ENCODE measurements around the gene HMCN1.

The HMCN1 gene

DNA sequence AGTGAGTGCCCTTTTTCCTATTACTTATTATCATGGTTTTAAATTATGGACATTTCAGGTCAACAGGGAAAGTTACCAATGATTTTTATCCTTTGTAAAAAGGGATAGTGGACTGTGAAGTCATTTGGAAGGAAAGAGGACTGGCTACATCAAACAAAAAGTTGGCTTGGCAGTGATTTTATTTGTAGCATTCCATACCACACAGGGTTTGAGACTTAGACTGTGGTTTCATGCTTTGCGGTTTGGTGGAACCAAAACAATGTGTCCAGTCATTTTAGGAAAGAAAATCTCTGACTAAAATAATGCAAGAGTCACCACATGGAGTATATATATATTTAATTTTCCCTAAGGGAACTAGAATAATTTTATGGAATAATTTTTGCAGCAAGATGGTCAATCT is 239.5 kb downstream of the HMCN1 start:
- no peak for DNase-seq

DNA sequence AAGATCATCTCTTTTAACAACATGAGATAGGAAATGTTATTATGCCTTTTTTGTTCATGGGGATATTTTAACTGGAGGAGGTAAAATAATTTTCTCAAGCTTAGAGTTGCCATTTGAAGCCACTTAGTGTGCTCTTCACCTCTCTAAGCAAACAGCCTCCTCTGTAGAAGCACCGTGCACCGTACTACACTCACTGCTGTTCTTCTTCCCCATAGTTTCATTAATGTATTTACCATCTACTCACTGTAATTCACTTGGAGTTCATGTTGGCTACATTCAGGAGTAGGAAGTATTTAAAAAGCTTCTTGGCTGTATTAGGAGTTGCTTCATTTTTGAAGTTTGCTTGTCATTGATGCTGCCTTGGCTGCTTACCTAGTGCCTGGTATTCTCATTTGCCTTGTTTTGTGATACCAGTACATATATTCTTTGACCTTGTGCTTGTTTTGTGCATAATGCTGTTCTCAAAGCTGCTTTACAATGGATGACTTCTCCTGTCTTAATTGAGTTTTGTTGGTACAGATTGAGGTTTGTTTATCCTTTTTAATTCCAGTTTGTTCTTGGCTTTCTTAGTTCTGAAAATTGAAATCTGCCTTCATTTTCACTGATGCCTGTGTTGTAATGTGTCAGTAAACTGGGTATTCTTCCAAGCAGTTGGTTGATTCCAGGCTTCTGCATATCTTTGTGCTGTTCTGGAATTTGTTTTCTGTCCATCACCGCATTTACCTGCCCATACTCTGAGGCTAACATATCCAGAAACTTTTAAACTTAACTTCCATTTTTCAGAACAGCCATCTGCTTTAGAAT is 240.4 kb downstream of the HMCN1 start:
- no peak for DNase-seq

GRCh38 chr1:185980891-185981290 is 246.7 kb downstream of the HMCN1 start:
- no peak for DNase-seq

DNA sequence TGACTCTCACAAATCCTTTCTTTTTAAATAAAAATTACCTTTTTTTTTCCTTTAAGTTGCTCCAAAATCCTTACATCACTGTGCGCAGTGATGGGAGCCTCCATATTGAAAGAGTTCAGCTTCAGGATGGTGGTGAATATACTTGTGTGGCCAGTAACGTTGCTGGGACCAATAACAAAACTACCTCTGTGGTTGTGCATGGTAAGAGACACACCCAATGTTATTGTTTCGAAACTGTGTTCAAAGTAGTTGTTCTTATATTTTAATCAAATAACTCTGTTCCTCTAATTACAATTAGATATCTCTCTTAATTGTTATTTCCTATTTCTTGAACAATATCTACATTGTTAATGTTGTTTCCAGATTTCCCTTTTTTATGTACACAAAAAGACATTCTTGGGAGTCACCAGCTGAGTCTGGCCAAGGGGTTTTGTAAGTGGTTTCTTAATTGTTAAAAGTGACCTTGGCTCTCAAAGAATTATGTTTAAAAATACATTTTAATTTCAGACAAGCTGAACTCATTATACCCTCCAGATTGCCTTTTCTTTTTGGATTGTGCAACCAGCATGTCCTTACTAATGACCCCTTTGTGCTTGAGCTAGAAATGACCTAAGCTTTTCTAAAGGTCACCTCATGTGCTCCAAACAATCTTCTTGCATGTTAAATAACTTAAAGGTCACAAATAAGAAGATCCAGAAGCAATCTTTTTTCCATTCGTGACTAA is 250.1 kb downstream of the HMCN1 start:
- no peak for DNase-seq

DNA sequence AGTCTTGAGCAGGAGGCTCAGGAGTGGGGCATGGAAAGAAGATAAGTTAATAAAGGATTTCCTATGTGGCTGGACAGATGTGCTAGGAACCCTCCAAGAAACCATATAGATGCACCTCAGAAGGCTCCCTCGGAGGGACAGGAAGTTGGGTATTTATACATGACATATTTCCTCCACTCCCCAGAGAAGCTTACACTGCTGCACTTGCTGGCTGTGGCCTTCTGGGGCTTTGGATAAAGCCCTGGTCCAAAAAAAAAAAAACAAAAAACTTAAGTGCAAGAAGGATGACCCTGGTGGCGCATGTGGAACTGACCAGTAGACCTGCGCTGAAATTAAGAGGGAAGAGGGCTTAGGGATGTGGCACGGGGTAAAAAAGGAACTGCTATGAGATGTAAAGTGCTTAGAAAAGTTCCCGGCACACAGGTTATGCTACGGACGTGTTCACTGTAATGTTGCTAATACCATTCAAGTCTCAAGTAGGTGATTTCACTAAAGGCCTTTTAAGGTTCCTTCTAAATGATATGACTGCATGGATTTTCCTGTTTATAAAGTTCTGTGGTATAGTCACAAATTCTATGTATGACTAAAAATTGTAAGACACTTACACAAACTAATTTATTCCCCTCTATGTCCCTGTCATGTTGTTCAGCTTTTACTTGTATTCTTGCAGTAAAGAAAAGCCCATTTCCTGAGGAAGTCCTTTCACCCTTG is 253.6 kb downstream of the HMCN1 start:
- DNase-seq, result no peak

- no peak for DNase-seq
Observed at GRCh38 chr1:185990565-185990964, 256.4 kb downstream of the HMCN1 start.

DNA sequence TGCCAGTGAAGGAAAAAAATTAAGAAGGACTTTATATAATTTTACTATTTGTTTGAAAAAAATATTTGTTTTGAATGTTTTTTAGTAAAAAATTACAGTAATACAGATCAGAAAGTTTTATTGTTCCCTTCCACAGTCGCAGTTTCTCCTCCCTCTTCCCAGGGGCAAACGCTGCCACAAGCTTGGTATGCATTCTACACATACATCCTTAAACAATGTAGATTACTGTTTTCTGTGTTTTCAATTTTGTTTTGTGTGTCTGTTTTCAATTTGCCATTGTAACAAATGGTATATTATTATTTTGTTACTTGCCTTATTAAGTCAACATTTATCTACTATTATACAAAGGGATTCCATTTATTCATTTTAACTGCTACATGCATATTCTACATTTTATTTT is 257.1 kb downstream of the HMCN1 start:
- DNase-seq, result no peak

DNA sequence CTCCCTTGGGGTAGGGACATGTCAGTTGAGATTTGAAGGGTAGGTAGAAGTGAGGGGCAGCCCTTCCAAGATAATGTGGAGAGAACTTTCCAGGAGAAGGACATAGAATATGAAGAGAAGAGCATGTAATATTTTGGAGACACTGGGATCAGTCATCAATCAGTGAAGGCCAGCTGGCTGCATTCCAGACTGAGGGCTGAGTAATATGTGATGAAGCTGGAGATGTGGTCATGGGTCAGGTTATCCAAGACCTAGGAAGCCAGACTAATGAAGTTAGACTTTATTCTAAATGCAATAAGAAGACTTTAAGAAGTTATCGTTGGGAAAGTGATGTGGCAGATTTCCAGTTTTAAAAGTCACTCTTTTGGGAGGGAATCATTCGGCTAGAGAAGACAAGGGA is 262.0 kb downstream of the HMCN1 start:
- no peak for DNase-seq

GRCh38 chr1:185998391-185998790 is 264.2 kb downstream of the HMCN1 start:
- DNase-seq, result no peak

- DNase-seq, result no peak
Observed at GRCh38 chr1:186002406-186002805, 268.2 kb downstream of the HMCN1 start.

- no peak for DNase-seq
Observed at GRCh38 chr1:186009039-186009737, 275.0 kb downstream of the HMCN1 start.

DNA sequence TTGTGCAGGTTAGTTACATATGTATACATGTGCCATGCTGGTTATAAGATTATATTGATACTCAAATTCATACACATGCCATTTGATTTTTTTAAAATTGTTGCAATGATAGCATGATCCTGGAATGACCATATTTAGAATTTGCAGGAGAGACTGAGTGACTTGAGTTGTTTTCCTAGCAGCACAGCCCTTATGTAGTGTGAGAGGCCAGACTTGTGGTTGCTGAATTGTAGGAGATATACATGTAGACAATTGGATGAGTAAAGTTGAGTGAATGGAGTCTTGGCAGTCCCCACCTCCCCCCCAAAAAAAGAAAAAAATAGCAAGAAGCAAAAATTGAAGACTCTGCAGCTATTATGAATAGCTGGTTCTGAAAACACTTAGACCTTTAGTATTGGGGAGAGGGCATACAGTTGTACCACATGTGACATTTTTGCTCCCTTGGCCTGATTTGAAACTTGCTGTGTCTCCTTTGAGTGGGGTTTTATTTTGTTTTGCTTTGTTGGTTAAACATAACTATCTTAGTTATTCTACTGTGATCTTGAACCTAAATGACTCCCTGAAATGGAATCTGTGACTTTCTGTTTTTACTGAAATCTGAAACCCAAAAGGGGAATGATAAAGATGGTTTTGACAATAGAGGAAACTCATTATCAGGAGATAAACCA is 280.3 kb downstream of the HMCN1 start:
- no peak for DNase-seq

GRCh38 chr1:186016856-186017255 is 282.7 kb downstream of the HMCN1 start:
- no peak for DNase-seq

DNA sequence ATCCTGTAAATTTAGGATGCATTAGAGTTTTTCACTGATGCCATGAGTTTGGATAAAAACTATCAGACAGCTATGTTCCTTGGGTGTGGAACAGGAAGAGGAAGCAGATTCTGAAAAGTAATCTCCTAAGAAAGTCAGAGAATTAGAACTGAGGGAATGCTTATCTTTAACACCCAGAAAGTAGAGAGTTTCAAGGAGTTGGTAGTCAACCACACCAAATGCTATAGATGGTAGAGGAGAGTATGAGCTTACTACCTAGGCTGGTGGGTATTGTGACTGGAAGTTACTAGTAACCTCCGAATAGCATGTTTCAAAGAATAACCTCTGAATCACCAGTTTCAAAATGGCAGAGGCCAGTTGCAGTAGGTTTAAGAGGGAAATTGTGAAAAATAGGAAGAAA is 288.0 kb downstream of the HMCN1 start:
- DNase-seq, result no peak

DNA sequence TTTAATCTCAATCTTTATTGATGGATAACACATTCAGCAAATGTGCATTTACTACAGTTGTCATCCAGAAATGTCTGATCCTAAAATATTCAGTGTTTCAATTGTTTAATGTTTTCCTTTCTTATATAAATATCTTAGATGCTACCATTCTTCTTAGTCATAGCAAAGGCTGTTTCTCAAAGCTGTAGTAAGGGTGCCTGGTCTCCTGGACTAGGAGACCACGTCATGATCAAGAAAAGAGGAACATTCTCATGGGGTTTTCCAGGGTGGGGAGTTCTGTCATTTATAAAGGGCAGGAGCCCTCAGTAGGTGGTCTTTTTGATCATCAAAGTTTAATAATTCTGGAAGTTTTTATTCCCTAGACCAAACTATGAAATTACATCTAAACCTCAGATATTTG is 292.8 kb downstream of the HMCN1 start:
- DNase-seq, result no peak

GRCh38 chr1:186027621-186028020 is 293.4 kb downstream of the HMCN1 start:
- no peak for DNase-seq

GRCh38 chr1:186030453-186030852 is 296.3 kb downstream of the HMCN1 start:
- DNase-seq, result no peak

DNA sequence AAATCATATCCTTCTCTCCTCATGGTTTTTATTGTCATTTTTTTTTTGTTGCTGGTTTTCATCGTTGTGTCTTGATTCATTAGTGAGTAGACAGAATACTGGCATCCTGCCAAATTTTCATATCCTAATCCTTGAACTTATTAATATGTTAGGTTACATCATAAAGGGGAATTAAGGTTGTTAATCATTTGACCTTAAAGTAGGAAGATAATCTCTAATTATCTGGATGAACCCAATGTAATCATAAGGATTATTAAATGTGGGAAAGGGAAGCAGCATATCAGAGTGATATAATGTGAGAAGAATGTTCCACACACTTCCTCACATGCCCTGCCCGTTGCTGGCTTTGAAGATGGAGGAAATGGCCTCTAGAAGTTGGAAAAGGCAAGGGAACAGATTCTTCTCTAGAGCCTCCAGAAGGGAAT is 299.7 kb downstream of the HMCN1 start:
- DNase-seq, result no peak

DNA sequence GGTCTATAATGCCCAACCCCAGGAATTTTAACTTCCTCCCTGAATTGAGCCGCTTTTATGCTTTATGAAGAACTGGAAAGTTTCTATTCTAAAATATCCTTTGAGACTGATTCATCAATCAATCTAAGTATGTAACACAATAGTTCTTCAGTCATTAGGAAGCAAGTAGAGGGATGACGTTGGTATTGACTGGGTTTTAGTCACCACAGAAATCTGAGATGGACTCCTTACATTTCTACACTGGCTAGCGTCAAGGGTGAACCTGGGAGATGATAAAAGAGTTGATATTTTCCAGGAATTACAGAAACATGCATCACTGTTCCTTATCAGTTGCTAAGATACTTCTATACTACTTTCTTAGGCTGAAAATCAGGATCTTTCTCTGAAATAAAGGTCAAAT is 308.0 kb downstream of the HMCN1 start:
- DNase-seq, result no peak

- DNase-seq, result no peak
Observed at GRCh38 chr1:186043296-186043695, 309.1 kb downstream of the HMCN1 start.

DNA sequence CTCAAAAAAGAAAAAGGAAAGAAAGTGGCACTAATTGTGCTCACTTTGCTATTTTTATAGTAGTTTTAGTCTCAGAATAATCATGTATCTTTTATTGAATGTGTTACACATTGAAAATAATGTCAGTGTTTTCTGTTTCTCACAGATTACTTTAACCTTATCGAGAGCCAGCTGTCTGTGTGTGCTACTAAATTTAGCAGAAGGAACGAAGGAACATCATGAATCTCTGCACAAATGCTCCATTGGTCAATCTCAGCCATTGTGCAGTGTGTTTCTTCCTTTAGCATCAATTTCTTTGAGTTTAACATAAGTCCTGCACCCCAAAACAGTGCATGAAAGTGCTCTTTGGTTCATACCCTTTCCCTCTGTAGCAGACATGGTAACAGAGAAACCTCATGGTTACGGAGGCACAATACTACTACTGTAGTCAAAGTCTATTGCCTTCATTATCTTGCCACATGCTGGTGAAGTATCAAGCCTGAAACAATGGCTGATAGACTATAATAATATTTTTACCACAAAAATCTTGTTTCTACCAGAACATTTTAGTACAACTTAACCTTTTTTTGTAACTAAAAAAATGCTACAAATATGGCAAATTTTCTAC is 310.0 kb downstream of the HMCN1 start:
- no peak for DNase-seq
